ENCODE data around the gene NKAIN4. TPM values are rescaled to one million over a fixed set of nuclear protein-coding genes. Genes with fewer than 3 reads are reported as not detected.

The NKAIN4 gene
- total and polyA plus RNA-seq, 8 donors: 0.14 TPM; not detected in 7

DNA sequence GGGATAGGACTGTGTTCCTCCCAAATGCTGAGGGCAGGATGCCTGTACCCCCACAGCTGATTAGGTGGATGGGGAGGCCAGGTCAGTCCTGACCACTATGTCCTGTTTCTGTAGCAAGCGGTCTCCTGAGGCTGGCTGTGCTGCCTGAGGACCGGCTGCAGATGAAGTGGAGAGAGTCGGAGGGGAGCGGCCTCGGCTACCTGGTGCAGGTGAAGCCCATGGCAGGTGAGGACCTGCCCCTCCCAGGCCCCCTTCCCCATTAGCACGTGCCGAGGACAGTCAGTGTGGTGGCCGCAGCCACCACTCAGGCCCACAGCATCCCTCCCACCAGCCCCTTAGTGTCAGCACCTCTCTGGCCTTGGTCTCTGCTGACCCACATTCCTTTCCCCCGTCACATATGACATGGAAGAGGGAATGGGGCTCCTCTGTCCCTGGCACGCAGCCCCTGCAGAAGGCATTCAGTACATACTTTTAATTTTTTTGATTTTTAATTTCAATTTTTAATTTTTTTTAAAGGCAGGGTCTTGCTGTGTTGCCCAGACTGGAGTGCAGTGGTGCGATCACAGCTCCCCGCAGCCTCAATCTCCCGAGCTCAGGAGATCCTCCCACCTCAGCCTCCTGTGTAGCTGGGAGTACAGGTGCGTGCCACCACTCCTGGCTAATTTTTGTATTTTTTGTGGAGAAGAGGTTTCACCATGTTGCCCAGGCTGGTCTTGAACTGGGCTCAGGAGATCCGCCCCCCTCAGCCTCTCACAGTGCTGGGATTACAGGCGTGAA, 43.7 kb upstream of the NKAIN4 start:
- H3K27me3 ChIP-seq: peaks cover 0 to 12% (median 0%) of the 10 kb centered on the region in 4 donors
- peak in 1 of 6 donors; percentile 23 for DNase-seq

DNA sequence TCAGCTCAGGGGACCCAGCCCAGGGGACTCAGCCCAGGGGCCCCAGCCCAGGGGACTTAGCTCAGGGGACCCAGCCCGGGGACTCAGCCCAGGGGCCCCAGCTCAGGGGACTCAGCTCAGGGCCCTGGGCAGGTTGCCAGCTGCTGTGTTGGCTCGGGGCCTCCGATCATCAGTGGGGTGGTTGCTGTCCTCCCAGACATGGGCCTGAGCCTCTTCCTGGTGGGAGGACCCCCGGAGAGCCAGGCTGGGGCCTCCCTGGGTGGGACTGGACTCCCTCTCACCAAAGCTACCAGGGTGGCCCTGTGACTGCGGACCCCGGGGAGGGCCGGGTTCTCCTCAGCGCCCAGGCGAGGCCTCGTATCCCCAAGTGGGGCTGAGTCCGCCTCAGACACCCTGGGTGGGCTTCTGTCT, 43.1 kb upstream of the NKAIN4 start:
- no peaks in the 10 kb centered on the region for H3K36me3 ChIP-seq
- no peaks in the 10 kb centered on the region for H3K9me3 ChIP-seq
- peaks cover 0 to 12% (median 0%) of the 10 kb centered on the region in 4 donors for H3K27me3 ChIP-seq
- ATAC-seq (no peak), FAIRE-seq (no peak), DNase-seq (peak in 1 of 6 donors; percentile 72)
- H3K27ac ChIP-seq: no peak overlapping the region
- H3K4me1 ChIP-seq: no peaks in the 10 kb centered on the region
- WGBS, 2 donors: 45 to 48% methylated on average over 10 to 11 of the region's 11 CpGs
- TF ChIP-seq, protein P1, sequence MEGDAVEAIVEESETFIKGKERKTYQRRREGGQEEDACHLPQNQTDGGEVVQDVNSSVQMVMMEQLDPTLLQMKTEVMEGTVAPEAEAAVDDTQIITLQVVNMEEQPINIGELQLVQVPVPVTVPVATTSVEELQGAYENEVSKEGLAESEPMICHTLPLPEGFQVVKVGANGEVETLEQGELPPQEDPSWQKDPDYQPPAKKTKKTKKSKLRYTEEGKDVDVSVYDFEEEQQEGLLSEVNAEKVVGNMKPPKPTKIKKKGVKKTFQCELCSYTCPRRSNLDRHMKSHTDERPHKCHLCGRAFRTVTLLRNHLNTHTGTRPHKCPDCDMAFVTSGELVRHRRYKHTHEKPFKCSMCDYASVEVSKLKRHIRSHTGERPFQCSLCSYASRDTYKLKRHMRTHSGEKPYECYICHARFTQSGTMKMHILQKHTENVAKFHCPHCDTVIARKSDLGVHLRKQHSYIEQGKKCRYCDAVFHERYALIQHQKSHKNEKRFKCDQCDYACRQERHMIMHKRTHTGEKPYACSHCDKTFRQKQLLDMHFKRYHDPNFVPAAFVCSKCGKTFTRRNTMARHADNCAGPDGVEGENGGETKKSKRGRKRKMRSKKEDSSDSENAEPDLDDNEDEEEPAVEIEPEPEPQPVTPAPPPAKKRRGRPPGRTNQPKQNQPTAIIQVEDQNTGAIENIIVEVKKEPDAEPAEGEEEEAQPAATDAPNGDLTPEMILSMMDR (IDR thresholded peaks at IDR 0.05): no peak
- H3K4me3 ChIP-seq: no peak overlapping the region
- intact Hi-C loops (cut with DNase I): no loop called here

More for the DNA sequence above, 43.7 kb upstream of the NKAIN4 start:
- ATAC-seq: no peak
- Histone ChIP-seq H3K36me3 (no peaks in the 10 kb centered on the region), H3K27ac (no peak overlapping the region), H3K4me3 (no peak overlapping the region), H3K9me3 (no peaks in the 10 kb centered on the region), H3K4me1 (no peaks in the 10 kb centered on the region)
- WGBS, 2 donors: 57 to 65% methylated on average over 16 of the region's 16 CpGs
- no peak for FAIRE-seq
- TF ChIP-seq, protein P1 (IDR thresholded peaks at IDR 0.05): no peak
- intact Hi-C loops (cut with DNase I): no loop called here

DNA sequence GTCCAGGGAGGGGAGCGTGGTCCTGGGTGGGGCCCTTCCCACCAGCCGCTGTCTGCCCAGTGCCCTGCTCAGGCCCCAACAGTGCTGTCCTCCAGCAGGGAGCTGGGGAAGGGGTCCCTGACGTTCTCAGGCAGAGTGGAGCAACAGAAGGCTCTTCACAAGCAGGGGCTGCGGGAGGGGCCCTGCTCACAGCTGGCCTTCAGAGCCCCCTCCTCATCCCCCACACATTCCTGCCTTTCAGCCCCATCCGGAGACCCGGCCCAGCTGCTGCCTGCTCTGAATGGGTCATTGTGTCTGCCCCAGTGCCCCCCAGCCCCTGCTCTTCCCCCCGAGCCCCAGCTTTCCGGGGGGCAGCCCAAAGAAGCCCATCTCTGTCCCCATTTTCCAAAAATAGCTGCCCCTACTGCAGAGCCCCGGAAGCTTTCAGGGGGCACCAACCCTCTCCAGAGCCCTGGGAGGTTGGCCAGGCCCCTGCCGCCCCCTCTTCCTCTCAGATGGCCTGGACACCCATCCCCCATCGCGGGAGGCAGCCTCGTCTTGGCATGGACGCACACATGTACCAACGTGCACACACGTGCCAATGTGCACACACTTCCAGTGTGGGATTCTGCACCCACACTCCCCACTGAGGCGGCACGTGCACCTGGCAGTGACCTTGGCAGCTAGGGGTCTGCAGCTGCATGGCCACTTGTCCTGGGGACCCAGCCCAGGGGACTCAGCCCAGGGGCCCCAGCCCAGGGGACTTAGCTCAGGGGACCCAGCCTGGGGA, 42.5 kb upstream of the NKAIN4 start:
- no peak for ATAC-seq
- Histone ChIP-seq H3K27ac (no peak overlapping the region), H3K4me3 (no peak overlapping the region), H3K4me1 (no peaks in the 10 kb centered on the region), H3K9me3 (no peaks in the 10 kb centered on the region), H3K36me3 (no peaks in the 10 kb centered on the region), H3K27me3 (peaks cover 0 to 9% (median 0%) of the 10 kb centered on the region in 4 donors)
- 18 to 23% methylated on average over 17 to 18 of the region's 18 CpGs for WGBS, 2 donors
- TF ChIP-seq, protein P1 (IDR thresholded peaks at IDR 0.05): no peak
- DNase-seq: peak in 1 of 6 donors; percentile 69
- intact Hi-C loops (cut with DNase I): no loop called here
- no peak for FAIRE-seq

DNA sequence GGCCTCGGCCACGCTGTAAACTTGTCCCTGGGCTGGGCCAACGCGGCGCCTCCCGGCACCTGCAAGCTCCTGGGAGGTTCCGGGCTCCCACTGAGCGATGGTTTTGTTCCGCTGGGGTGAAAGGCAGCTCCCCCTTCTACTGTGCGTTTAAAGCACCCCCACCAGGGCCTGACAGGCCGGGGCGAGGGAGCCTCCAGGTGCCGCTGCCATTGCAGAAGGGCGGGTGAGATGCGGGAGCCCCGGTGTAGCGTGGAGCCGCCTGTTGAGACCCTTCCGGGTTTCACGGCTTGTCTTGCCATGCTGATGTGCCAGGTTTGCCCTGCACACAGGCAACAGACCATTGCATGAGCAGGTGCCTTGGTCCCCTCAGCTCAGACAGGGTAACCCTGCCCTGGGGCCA, 41.6 kb upstream of the NKAIN4 start:
- TF ChIP-seq, protein P1 (IDR thresholded peaks at IDR 0.05): no peak
- Histone ChIP-seq H3K27me3 (peaks cover 0 to 9% (median 0%) of the 10 kb centered on the region in 4 donors), H3K4me1 (no peaks in the 10 kb centered on the region), H3K27ac (no peak overlapping the region), H3K4me3 (no peak overlapping the region), H3K36me3 (no peaks in the 10 kb centered on the region), H3K9me3 (no peaks in the 10 kb centered on the region)
- no peak for ATAC-seq
- no peak for FAIRE-seq
- DNase-seq: peak in 2 of 6 donors; percentile 11 to 39
- 11 to 12% methylated on average over 20 of the region's 20 CpGs for WGBS, 2 donors
- intact Hi-C loops (cut with DNase I): no loop called here
